HG02970 (cell line): Measurements from ENCODE around the gene ALLC.

Experiments used
- ATAC-seq: cut with Tn5 transposase; IDR thresholded peaks from one replicate; pipeline ENCODE4 v1.9.1; 2021; ENCODE audit warnings: mild to moderate bottlenecking, moderate library complexity, moderate number of reproducible peaks; ENCODE audit not compliant: unreplicated experiment, low FRiP score

The ALLC gene

DNA sequence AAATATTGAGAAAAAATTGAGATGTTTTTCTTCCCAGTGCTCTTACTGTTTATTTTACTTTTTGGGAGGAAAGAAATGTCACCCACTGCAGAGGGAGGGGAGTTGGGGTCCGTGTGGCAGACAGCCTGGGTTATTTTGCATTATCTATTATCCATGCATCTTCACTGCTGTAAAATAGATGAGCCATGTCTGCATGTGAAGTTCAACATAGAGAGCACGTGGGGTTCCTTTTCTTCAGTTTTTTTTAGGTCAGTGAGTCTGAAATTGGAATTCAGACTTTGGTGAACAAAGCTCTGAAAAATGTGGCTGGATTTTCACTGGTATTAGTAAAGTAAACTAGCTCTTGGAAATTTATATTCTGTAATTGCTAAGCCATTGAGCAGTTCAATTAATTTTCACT is 47.8 kb downstream of the ALLC start:
- ATAC-seq: no peak

DNA sequence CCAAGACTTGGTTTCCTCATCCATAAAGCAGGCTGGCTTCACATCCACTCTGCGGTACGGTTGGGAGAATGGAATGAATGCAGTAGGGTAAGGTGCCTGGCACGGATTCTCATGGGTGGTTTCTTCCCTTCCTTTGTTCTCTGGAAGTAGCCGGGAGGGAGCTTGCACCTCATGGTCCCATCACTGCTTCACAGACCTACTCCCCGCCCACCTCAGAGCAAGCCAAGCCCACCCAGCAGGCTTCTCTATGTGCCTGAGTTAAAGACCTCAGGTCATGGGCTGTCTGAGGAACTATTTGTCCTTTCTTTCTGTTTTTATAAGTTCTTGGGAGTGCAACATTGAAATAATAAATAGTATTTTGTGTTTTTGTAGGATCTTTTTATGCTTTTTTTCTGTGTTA is 48.9 kb downstream of the ALLC start:
- ATAC-seq: no peak

DNA sequence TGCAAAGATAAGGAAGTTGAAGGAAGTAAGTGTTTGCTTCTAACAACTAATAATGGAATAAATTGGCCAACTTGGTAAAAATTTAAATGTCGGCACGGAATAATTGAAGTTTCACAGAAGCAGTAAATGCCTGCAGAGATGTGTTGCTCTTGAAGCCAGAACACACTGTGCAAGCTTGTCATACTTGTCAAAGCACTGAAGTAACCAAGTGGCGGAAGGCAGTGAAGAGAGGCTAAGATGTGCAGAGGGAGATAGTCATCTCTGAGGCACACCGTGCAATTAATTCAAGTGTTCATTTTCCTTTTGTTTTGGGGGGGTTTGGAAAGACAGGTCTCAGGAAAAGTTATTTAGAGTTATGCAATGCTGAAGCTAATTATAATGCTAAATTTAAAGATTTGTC is 50.6 kb downstream of the ALLC start:
- no peak for ATAC-seq

DNA sequence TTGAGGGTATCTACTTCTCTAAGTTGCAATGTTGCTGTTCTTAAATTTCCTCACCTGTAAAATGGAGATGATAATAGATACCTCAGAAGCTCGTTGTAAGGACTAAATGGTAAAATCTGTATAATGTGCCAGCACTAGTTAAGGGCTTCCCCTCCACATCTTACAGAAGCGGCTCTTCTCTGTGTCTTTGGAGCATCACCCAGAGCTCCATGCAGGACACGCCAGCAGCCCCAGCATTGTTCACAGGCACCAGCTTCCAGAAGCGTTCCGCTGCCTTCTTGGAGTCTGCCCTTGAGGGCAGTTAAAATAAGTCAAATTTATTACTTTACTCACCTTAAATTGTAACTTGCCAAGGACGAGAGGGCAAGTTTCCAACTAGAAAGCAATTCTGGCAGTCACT is 51.2 kb downstream of the ALLC start:
- ATAC-seq: no peak

DNA sequence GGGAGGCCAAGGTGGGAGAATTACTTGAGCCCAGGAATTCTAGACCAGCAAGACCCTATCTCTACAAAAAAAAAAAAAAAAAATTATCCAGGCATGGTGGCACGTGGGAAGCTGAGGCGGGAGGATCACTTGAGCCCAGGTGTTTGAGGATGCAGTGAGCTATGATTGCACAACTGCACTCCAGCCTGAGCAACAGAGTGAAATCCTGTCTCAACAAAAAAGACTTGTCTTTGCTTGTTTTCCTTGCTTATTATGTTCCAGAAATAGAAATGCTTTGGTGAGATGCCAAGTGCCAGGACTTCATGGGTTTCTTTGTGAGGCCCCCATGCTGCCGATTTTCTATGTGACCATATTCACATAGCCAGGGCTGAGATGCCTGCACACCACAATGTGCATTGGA is 54.4 kb downstream of the ALLC start:
- no peak for ATAC-seq

DNA sequence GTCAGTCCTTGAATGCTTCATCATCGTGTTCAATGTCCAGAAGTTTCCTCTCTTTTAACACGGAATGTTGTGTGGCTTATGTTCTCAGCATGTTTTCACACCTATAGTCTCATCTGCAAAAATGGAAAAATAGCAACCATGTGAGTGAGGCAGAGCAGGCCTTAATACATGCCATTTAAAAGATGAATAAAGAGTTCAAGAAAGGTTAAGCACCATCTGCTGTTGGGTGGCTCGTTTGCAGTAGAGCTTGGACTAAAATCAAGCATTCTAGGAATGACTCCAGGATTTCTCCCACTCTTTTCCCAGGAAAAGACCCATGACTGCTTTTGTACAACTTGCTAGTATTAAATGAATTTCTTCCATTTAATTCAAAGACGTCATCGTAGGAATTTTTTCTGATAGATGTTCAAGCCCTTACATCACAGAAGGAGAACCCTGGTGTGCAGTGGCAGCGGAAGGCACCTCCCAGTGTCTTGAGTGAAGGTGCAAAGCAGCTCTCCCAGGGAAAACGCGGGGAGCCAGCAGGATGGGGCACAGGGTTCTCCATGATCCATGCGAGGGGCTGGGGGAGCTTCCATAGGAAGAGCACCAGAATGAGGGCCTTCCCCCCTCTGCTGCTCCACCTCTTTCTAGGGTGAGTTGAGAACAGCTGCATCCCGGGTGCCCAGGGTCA is 55.0 kb downstream of the ALLC start:
- ATAC-seq: no peak

DNA sequence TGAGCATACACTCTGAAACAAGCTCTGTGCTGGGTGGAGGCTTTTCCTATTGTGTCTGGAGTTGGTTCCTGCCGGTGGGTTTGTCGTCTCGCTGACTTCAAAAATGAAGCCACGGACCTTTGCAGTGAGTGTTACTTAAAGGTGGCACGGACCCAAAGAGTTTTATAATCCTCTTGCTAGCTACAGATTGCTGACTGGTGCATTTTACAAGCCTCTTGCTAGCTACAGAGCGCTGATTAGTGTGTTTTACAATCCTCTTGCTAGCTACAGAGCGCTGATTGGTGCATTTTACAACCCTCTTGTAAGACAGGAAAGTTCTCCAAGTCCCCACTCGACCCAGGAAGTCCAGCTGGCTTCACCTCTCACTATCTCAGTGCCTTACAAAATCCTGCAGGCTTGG is 60.7 kb downstream of the ALLC start:
- no peak for ATAC-seq

DNA sequence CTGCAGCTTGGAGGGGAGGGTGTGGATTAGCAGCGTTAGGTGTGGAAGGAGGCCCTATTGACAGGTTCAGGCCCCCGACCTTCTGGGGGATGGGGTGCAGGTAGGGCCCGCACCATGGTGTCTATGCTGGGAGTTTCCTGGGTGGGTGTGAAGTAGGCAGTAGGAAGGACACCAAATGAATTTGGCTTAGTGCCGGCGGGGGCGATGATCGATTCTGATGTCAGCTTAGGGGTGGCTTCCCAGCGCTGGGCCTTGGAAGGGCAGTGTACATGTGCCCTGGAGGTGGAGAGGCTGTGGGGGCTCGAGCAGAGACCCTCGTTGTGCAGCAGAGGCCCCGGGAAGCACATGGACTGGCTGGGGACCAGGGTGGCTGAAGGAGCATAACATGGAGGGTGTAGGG is 67.0 kb downstream of the ALLC start:
- ATAC-seq: no peak

DNA sequence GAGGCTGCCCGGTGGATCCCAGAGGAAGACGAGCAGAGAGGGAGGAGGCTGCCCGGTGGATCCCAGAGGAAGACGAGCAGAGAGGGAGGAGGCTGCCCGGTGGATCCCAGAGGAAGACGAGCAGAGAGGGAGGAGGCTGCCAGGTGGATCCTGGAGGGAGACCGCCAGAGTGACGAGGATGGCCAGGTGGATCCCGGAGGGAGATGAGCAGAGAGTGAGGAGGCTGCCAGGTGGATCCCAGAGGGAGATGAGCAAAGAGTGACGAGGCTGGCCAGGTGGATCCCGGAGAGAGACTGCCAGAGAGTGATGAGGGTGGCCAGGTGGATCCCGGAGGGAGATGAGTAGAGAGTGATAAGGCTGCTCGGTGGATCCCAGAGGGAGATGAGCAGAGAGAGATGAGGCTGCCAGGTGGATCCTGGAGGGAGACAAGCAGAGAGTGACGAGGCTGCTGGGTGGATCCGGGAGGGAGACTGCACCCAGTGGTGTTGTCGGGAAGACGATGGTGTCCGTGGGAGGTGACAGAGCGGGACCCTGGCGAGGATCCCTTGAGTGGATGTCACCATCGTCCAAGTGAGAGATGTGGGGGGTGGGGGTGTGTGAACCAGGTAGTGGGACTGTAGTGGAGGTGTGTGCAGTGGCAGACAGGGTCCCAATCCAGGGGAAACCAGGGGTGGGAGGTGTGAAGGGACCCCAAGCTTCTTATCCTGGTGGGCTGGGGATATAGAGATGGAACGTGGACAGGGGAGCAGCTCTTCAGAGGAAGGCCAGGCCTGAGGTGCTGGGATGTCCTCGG is 67.7 kb downstream of the ALLC start:
- ATAC-seq: no peak

DNA sequence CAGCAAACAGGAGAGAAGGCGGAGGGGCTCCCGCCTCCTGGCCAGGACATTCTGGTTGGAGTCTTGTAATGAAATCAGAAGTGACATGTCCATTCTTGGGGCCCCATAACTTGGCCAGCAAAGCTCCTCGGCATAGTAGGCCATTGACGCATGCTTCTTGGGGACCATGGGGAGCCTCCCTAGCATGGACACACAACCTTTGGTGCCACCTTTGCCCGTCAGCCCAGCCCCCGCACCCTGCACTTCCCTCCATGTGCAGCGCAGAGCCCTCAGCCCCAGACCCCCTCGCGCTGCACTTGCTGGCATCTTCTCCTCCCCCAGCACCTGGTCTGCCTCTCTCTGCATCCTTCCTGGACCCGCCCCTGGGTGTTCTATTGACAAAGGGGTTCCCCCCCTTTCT is 68.5 kb downstream of the ALLC start:
- no peak for ATAC-seq

DNA sequence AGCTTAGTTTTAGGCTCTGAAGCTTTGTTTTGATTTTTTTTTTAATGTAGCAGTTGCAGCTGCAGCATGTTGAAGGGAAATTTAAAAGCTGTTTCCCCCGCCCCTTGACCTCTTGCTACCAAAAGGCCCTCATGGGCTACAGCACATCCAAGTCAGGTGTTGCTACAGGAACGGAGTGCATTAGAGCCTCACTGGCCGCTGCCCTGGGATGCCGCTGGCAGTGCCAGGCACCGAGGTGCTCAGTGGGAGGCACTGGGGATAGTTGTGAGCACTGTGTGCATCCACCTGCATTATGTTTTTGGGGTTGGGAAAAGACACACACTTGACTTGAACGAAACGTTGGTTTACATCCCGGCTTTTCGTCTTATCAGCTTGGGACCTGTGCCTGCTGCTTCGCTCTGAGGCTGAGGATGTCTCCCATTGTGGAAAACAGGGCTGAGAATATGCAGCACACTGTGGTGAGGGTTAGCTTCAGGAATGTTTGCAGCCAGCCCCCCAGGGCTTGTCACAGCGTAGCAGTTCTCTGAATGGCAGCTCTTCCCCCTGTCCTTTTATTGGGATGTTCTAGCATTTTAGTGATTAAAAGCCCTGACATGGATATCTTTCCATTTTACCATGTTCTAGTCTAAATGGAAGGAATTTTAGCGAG is 69.5 kb downstream of the ALLC start:
- no peak for ATAC-seq

DNA sequence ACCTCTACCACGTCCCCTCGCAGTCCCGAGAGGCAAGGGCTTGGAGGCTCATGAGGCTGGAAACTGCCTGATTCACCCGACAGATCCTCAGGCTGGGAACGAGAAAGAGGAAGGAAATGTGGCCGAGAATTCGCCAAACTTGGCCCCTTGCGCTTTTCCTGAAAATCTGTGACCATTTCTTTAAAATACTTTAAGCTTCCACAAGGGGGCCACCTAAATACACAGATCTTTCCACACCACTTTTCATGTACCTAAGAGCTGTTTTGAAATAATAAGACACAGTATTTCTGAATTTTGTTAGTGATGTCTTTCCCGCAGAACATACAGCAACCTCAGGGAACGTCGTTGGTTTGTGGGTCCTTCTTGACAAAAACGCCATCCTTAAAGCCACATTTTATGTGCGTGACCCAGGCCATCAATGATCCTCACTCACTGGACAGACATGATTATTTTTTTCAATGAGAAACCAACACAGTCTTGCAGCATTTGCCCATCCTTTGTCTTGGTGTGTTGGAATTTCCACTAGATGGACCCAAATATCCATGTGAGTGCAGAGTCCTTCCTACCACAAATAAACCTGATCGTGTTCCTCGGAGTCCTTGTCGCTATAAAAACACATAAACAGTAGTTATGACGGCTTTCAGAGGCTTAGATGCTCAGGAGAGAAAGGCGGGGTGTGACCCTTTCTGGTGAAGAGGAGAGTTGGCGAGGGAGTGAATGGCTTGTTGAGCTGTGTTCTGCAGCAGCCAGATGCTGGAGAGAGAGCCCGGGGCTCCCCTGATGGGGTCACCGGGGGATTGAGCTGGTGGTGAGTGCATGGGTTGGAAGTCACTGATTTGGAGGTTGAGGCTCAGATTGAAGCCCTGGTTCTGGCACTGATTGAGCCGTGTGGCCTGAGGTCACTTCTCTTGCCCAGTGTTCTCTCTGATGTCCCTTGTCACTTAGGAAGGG is 70.4 kb downstream of the ALLC start:
- ATAC-seq: no peak

DNA sequence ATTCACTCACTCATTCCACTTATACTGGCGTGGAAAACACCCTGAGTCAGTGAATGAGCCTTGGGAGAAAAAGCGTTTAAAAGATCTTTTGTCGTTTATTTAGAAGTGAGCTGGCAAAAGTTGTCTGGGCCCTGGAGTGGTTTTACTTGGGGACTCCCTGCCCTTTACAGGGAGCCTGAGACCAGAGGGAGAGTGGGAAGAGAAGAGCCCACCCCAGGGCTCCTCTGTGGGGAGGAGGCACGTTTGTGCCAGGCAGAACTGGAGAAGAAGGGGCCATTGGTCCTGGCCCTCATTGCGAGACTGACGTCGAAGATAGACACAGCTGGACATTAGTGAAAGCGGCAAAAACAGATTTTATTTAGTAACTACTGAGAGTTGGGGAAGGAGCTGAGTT is 71.1 kb downstream of the ALLC start:
- no peak for ATAC-seq

DNA sequence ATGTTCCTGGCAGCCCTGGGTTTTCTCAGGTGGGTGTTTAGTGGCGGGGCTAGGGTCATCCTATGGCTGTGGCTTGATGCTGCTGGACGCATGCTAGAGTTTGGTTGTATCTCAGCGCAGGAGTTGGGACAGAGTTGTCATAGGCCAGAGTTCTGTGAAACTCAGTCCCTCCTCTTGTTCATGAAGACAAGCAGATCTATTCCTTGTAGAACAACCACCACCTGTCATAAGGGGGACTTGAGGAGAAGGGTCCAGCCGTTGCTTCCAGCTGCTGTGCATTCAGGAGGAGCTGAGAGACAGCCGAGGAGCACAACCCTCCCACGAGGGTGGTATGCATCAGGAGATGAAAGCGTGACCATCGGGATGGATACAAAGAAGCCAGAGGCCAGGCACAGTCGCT is 71.8 kb downstream of the ALLC start:
- ATAC-seq: no peak

DNA sequence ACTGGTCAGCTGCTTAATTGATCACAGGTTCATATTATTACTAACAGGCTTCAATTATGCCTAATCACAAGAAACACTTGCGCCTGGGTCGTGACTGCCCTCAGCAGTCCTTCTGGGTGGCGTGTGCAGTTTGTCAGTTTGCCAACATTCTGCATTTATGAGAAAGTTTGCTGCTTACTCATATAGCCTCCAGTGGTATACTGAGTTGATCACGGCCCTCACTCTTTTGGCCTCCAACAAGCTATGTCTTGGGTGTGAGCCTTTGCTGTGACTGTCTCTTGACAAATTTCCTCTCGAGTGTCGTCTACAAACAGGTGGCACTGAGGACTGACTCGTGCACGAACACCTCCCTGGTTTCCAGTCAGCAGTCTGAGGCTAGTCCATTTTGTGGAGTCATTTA is 72.6 kb downstream of the ALLC start:
- no peak for ATAC-seq

DNA sequence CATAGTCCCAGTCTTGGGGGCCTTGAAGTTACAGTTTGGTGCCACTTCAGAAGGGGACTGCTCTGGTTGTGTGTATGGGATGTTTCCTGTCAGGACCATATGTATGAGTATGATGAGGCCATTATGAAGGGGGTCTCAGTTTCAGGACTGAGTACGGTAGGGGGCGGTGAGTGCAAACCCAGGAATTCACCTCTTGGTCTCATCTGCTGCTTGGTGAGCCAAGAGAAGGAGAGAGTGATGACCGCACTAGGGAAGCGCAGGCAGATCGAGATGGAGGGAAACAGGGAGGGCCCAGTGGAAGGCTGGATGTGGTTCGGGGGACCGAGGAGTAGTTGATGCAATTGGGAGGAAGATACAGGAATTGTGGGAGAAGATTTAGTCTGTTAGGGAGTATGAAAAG is 73.8 kb downstream of the ALLC start:
- no peak for ATAC-seq

DNA sequence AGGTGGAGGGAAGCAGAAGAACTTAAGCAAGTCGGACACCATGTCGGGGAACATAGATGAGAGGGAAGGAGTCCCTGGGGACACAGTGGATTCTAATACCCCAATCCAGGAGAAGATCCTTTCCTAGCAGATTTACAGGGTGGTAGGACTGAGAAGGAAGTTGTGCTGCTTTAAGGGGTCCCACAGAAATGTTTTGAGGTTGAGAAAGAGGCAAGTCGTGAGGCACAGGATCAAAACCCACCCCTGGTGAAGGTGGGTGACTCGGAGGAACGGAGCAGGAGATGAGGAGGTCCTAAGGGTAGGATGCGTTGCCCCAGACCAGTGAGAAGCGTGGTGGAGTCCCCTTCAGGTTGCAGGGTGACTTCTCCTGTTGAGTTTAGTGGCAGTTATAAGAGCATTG is 78.1 kb downstream of the ALLC start:
- ATAC-seq: no peak

DNA sequence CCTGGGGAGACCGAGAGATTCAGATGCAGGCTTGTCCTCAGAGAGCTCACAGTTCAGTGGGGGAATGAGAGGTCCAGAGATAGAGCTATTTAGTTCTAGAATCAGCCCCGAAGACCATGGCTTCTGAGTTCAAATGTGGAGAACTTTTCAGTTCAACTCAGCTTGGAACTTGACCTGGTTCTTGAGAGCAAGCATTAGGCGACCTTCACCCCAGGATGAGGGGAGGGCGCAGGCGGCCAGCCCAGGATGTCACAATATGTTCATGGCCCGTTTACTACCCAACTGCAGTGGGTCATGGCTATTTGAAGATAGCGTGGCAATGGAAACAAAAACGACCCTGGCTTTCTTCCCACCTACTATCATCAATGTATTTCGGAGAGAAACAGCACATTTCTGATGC is 79.1 kb downstream of the ALLC start:
- ATAC-seq: no peak

DNA sequence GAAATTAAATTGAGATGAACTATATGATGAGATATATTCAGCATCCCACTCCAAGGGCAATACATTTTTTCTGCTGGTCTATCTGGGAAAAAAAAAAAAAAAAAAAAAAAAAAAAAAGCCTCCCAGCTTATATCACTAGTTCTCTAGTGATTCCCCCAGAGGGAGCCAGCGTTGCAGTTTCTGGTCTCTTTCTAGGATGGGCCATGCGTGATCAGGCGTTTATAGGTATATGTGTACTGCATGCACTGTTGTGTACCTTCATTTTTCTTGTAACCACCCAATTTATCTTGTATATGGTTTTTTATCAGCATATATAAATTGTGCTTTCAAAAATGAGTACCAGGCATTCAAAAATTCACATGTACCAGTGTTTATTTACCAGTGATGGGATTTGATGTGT is 80.5 kb downstream of the ALLC start:
- ATAC-seq: no peak

DNA sequence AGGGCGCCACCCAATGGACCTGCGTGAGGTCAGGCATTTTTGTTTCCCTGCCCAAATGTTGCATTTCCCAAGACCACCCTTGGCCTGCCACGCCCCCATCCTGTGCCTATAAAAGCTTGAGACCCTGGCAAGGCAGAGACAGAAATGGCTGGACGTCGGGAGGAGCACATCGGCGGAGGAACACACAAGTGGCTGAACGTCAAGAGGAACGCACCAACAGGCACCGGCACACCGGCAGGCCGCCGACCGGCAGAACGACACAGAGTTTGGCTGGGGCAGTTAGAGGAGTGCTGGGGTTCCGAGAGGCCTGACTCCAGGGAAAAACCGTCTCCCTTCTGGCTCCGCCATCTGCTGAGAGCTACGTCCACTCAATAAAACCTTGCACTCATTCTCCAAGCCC is 81.3 kb downstream of the ALLC start:
- no peak for ATAC-seq

DNA sequence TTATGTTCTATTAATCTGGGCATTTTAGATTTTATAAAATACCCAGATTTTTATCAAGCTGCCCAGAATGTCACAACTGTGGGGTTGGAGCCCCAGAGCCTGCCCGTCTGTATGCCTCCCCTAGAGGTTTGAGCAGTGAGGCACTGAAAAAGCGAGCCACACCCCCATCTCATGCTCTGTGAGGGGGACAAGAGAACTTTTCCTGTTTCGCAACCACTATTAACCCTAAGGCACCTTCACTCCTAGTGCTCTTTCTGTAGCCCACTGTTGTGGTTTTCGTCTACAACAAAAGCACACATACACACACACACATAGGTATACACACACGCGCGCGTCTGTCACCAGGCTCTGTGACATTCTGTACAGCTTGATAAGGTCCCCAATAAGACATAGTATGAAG is 83.4 kb downstream of the ALLC start:
- ATAC-seq: no peak
